Parathyroid adenoma (tissue), 2 donors: Measurements from ENCODE around the gene AKNA.

Experiments used
- H2AFZ ChIP-seq: fragments of 300-600 bp; sonication (generic); one replicate; pipeline ENCODE4 v1.7.0; 2017; ENCODE audit warnings: antibody characterized with exemption, mild to moderate bottlenecking
- H3K27ac ChIP-seq: fragments of 300-600 bp; sonication (generic); one replicate; pipeline ENCODE4 v1.7.0; 2017
- H3K27me3 ChIP-seq: fragments of 300-600 bp; sonication (generic); one replicate; pipeline ENCODE4 v1.7.0; 2017; ENCODE audit warnings: low read length; ENCODE audit not compliant: control insufficient read depth, insufficient read depth
- H3K36me3 ChIP-seq: fragments of 300-600 bp; sonication (generic); one replicate; pipeline ENCODE4 v1.7.0; 2017; ENCODE audit warnings: low read length; ENCODE audit not compliant: control insufficient read depth, insufficient read depth
- H3K4me1 ChIP-seq: fragments of 300-600 bp; sonication (generic); one replicate; pipeline ENCODE4 v1.7.0; 2017; ENCODE audit warnings: control low read depth
- H3K4me2 ChIP-seq: fragments of 300-600 bp; sonication (generic); one replicate; pipeline ENCODE4 v1.7.0; 2017; ENCODE audit warnings: low read length
- H3K4me3 ChIP-seq: fragments of 300-600 bp; sonication (generic); one replicate; pipeline ENCODE4 v1.7.0; 2017; ENCODE audit warnings: low read depth, low read length
- H3K79me2 ChIP-seq: fragments of 300-600 bp; sonication (generic); one replicate; pipeline ENCODE4 v1.7.0; 2017; ENCODE audit warnings: control low read depth
- H3K9ac ChIP-seq: fragments of 300-600 bp; sonication (generic); one replicate; pipeline ENCODE4 v1.7.0; 2017; ENCODE audit warnings: mild to moderate bottlenecking
- H3K9me3 ChIP-seq: fragments of 300-600 bp; sonication (generic); one replicate; pipeline ENCODE4 v1.7.0; 2017; ENCODE audit warnings: low read length; ENCODE audit not compliant: control insufficient read depth
- TF ChIP-seq, protein P1 (sequence below): fragments of 300-600 bp; sonication (generic); IDR thresholded peaks from one replicate; pipeline ENCODE4 v1.7.0; 2017; ENCODE audit warnings: antibody characterized with exemption, mild to moderate bottlenecking
- donor health status: primary hyperparathyroidism.

AKNA gene

DNA sequence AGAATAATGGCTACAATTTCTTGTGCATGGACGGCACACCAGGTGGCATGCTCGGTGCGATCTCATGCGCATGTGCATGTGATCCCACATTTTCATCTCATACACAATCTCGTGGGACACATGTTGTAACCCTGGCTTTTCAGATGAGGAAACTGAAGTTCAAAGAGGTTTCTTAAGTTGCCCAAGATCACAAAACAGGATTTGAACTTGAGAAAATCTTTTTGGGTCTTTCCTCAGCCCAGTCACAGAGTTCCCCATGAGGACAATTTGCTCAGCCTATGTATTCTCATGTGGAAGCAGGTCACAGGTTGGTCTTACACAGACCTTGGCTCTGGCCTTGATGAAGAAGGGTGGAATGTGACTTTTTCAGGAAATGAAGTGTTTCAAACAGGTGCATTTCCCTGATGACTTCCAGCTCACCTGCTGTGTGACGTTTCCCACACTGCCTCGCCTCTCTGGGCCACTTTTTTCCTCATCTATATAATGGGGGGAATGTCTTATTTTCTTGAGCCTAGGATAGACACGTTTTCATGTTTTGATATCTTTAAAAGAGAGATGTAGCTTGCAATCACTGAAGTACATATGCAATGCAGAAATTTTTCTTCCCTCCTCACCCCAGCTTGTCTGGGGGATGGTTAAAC lies 71.9 kb downstream of the AKNA start:
- Histone ChIP-seq H3K79me2 (no peaks in the 10 kb centered on the region), H3K9ac (no peak overlapping the region), H3K4me2 (no peak overlapping the region), H3K9me3 (no peaks in the 10 kb centered on the region), H3K4me1 (no peaks in the 10 kb centered on the region), H3K4me3 (no peak overlapping the region), H3K27me3 (no peaks in the 10 kb centered on the region), H3K27ac (no peak overlapping the region), H2AFZ (no peak overlapping the region), H3K36me3 (no peaks in the 10 kb centered on the region)
- TF ChIP-seq, protein P1, sequence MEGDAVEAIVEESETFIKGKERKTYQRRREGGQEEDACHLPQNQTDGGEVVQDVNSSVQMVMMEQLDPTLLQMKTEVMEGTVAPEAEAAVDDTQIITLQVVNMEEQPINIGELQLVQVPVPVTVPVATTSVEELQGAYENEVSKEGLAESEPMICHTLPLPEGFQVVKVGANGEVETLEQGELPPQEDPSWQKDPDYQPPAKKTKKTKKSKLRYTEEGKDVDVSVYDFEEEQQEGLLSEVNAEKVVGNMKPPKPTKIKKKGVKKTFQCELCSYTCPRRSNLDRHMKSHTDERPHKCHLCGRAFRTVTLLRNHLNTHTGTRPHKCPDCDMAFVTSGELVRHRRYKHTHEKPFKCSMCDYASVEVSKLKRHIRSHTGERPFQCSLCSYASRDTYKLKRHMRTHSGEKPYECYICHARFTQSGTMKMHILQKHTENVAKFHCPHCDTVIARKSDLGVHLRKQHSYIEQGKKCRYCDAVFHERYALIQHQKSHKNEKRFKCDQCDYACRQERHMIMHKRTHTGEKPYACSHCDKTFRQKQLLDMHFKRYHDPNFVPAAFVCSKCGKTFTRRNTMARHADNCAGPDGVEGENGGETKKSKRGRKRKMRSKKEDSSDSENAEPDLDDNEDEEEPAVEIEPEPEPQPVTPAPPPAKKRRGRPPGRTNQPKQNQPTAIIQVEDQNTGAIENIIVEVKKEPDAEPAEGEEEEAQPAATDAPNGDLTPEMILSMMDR = no peak

DNA sequence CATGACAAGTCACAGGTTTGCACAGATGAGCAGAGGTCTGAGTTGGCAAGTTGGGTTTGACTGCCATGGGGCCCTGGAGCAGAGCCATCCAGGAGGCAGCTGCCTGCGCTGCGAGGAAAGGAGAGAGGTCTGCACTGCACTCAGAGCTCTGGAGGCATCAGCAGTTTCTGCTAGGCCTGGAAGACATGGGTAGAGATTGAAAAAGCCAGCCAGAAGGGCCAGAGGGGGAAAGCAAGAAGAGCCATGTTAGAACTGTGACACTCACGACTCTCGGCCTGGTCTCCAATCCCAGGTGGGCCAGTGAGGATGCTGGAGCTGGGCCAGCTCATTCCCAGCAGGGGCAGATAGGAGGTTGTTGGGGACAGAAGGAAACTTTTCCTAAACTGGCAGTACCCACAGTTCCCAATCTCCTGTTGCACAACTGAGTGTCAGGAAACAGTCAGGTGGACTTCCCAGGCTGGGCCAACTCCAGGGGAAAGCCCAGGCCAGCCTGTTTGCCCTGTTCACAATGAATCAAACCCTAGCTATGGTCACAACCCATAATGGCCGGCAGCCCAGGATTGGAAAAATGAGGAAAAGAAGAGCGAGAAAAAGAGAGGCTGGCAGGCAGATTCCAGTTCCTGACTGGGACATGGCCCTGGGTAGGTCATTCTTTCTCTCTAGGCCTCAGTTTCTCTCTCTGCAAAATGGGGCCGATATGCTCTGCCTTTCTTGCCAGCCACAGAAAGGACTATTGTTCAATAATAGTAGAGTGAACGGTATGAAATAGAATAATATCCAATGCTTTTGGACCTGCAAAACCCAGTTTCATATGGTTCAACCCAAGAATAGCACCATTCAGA lies 72.7 kb downstream of the AKNA start:
- Histone ChIP-seq H2AFZ (no peak overlapping the region), H3K9ac (no peak overlapping the region), H3K36me3 (no peaks in the 10 kb centered on the region), H3K79me2 (no peaks in the 10 kb centered on the region), H3K9me3 (no peaks in the 10 kb centered on the region), H3K27me3 (no peaks in the 10 kb centered on the region), H3K27ac (no peak overlapping the region), H3K4me3 (no peak overlapping the region), H3K4me1 (no peaks in the 10 kb centered on the region), H3K4me2 (no peak overlapping the region)
- TF ChIP-seq, protein P1 = no peak

DNA sequence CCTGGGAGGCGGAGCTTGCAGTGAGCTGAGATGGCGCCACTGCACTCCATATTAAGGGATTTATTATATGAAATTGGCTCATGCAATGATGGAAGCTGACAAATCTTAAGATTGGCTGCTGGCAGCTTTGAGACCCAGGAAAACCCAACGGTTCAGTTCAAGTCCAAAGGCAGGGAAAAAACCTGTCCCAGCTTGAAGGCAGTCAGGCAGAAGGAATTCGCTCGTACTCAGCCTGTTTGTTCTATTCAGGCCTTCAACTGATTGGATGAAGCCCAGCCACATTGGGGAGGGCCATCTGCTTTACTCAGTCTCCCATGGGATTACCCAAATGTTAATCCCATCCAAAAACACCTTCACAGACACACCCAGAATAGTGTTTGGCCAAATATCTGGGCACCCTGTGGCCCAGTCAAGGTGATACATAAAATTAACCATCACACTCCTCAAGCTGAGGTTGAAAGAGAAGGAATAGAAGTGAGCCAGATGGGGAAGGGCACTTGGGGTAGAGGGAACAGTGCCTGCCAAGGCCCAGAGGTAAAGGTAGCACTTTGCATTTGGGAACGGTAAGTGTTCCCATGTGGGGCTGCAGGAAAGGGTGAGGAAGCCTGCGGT lies 73.4 kb downstream of the AKNA start:
- Histone ChIP-seq H3K27ac (no peak overlapping the region), H3K4me1 (no peaks in the 10 kb centered on the region)
- TF ChIP-seq, protein P1 = no peak

DNA sequence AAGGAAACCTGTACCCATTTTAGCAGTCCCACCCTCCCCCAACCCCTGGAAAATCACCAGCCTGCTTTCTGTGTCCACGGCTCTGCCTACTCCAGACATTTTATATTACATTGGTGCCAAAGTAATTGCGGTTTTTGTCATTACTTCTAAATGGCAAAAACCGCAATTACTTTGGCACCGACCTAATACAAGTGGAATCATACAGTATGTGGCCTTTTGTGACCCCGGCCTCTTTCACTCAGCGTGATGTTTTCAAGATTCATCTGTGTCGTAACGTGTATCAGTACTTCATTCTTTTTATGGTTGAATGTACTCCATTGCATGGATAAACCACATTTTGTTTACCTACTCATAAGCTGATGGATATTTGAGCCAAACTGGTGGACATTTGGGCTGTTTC lies 74.6 kb downstream of the AKNA start:
- Histone ChIP-seq H3K27ac (no peak overlapping the region), H3K9me3 (no peaks in the 10 kb centered on the region), H3K9ac (no peak overlapping the region), H3K27me3 (no peaks in the 10 kb centered on the region), H2AFZ (no peak overlapping the region), H3K79me2 (no peaks in the 10 kb centered on the region), H3K4me2 (no peak overlapping the region), H3K4me3 (no peak overlapping the region), H3K36me3 (no peaks in the 10 kb centered on the region), H3K4me1 (no peaks in the 10 kb centered on the region)
- TF ChIP-seq, protein P1 = no peak

More for the DNA sequence above, 73.4 kb downstream of the AKNA start:
- H3K27me3 ChIP-seq = no peaks in the 10 kb centered on the region
- H3K9ac ChIP-seq = no peak overlapping the region
- no peaks in the 10 kb centered on the region for H3K9me3 ChIP-seq
- H3K4me3 ChIP-seq = no peak overlapping the region
- H3K79me2 ChIP-seq = no peaks in the 10 kb centered on the region
- no peak overlapping the region for H2AFZ ChIP-seq
- no peak overlapping the region for H3K4me2 ChIP-seq
- H3K36me3 ChIP-seq = no peaks in the 10 kb centered on the region
